HG02981 (cell line): Measurements from ENCODE around the gene TSPAN31.
"Not testable (repeated sequence)": the region's sequence is repeated elsewhere in the genome, so short reads cannot be mapped to it uniquely, and the experiment has no call there.

Source experiments
- ATAC-seq: cut with Tn5 transposase; IDR thresholded peaks from one replicate; pipeline ENCODE4 v1.9.1; 2021; ENCODE audit warnings: mild to moderate bottlenecking, moderate library complexity; ENCODE audit not compliant: unreplicated experiment

Gene TSPAN31

GRCh38 chr12:57721846-57722608, 22.8 kb upstream of the TSPAN31 start:
- not testable (repeated sequence) for ATAC-seq

DNA sequence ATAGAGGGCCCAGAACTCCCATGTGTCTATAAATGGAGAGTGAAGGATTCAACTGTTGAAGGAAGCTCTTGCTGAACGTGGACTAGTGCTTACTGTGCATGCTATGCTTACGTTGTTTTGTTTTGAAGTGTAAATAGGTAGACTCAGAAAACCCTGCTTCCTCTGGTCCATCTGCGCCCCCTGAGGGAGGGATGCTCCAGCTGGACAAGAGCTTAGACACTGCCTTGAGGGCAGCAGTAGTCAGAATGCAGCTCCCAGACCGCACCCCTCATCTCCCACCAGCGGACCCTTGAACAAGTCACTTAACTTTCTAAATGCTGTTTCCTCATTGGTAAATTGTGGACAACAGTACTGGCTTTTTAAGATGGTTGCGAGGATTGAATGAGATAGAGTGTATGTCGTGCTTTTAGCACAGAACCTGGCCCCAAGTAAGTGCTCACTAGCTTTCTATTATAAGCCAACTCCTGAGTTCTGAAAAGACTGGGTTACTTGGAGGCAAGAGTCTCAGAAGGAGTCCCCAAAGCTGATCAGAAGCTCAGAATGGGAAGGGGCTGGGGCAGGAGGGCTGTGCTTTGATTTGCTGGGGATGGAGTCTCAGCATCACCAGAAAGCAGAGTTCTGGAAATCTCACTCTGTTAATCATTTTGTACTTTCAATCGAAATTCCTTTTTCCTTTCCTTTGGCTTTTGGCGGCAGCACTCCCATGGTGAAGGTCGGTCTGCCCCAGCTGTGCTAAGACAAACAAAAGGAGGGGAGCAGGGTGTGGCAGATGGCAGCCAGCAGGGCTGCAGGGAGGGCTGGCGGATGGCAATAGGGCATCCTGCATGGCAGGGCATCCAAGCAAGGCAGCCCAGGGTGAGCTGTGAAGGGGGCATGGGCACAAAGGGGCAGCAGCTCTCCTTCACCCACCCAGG, 21.9 kb upstream of the TSPAN31 start:
- ATAC-seq, result no peak

DNA sequence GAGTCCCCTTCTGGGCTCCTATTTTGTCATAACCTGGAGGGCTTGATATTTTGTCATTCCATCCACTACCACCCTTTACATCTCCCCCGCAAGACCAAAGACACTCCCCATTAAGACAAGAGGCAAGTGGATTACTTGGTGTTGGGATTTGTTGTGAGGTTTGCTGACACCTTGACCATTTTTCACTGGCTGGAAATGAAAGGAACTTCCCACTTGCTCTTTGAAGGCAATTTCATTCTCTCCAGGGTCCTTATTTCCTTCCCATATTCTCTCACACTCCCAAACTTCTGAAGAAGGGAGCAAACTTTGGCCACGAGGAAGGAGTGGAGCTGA, 21.2 kb upstream of the TSPAN31 start:
- no peak for ATAC-seq

DNA sequence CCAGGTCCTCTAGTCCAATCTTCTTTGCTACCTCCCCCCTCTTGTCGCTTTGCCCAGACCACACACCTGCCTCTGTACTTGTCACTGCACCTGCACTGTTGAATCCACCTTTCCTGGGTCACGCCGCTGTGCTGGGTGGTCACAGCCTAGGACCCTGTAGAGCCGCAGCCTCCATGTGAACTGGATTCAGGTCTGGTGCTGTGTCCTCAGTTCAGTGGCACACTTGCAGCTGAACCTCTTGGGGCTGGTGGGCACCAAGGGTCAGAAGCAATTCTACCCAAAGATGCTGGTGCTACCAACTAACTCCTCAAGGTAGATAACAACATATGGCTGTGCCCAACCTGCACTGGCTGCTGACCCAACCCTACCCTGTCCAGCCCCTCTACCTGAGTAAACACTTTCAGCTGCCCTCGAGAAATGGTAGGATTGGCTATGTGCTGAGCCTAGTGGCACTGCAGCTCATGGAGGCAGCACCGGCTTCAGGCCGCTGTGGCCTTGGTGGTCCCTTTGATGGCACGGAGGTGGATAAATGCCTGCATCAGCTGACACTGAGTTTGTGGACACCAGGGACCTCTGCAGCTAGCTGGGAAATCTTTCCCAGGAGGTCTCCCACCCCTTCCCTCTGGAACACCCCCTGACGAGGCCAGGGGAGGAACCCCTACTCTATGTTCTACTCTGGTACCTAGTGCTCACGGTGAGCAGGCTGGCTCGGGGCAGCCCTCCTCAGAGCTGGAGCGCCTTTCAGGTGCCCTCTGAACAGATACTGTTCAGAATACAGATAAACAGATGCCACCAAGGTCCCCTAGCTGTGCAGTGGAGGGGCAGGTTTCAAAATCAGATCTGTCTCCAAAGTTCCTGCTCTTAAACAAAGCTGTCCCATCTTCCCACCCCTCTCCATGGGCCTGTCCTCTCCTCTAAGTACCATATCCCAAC, 20.6 kb upstream of the TSPAN31 start:
- no peak for ATAC-seq

GRCh38 chr12:57724936-57725740, 19.7 kb upstream of the TSPAN31 start:
- ATAC-seq, result no peak

DNA sequence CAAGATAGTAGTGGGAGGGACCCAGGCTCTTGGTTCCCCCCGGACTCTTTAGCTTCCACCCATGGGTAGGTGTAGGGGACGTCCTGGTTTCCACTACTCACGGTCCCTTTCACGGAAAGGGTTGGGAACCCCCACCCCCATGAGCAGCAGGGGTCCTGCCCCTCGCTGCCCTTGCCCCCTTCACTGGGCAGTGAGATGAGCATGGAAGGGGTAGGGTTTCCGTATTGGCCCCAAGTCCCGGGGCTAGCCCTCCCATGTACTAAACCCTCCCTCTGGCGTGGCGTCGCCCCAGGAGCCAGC, 19.0 kb upstream of the TSPAN31 start:
- ATAC-seq, result no peak

- ATAC-seq, result peak; percentile 46
These were observed 18.5 kb upstream of the TSPAN31 start for GRCh38 chr12:57726151-57726883.

- ATAC-seq, result no peak
These were observed 17.7 kb upstream of the TSPAN31 start for GRCh38 chr12:57726884-57727757.

GRCh38 chr12:57727758-57728395, 17.0 kb upstream of the TSPAN31 start:
- ATAC-seq, result no peak

DNA sequence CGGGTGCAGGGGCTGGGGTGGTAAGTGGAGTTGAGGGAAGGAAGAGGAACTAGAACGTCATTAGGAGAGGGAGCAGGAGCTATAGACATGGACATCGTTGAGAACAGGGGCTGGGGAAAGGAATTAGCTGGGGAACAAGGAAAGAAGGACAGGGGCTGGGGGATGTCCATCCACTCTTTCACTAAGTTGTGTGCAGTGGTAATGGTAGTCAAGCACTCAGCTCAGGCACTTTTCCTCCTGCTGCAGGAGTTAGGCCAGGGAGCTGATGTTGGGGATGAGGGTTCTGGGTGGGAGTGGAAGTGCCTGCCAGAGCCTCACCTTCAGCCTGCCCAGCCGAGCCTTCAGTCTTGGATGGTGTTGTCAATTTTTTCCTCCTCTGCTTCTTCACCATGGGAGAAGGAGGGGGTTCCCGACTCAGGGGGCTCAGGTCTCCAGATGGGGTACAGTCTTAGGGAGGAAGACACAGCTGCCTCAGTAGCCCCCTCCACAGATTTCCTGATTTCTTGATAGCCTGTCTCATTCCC, 15.5 kb upstream of the TSPAN31 start:
- ATAC-seq, result no peak

- ATAC-seq, result no peak
These were observed 14.3 kb upstream of the TSPAN31 start for GRCh38 chr12:57730336-57731067.

DNA sequence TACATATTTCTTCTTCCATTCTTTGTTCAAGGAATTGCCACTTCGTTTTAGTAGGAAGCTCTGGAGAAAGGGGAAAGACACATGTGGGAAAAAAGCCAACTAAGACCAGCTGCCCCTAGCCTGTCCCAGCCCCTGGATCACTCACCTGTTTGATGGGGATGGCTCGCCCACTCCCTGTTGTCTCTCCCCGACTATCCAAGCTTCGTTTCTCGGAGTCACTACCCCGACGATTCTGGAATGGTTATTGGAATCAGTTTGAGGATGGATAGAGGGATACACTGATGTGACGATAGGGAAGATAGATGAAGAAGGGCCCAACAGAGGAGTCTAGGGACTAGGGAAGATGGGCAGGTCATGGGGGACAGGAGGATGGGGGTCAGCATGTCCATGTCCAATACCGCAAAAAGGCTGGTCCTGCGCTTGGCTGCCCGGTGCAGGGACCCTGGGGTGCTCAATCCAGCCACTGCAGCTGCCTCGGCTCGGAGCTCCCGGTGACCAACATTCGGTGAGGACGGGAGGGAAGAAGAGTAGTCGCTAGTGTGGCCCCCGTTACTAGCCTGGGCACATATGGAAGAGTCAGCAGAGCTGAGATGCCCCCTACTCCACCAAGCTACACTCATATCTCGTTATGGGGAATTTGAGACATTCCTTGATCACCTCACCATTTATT, 13.3 kb upstream of the TSPAN31 start:
- no peak for ATAC-seq

GRCh38 chr12:57732270-57732669, 12.6 kb upstream of the TSPAN31 start:
- no peak for ATAC-seq

DNA sequence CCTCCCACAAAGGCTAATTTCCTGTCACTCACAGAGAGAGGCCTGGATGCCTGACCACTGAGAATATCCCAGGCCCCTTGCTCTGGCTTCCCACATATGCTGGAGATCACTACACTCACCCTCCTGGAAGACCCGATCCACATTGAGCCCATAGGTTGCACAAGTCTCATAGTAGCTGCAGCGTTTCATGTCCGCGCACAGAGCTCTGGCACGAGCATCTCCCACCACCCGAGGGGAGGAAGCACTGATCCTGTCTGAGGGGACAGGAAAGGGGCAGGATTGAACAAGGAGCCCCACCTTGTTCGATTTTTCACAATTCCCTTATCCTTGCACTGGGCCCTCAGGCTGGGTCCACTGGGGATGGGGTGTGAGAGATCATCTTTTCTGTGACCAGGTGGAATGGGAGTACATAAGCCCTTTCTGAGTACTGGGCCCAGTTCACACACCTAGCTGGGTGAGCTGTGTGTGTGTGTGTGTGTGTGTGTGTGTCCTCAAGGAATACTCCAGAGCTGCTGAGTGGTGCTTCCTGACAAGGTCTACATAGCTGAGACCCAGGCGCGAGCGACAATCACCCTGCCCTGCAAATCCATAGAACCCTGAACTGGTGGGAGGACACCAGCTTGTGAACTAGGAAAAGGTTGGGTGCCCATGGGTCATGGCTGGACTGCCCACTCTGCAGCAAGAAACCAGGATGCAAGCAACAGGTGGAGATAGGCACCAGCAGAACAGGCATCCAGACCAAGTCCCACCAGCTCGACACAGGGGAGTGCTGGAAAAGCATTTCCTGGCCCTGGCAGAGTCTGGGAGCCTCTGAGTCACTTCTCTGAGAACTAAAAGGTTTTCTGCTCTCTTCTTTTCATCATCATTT, 11.9 kb upstream of the TSPAN31 start:
- no peak for ATAC-seq

- ATAC-seq, result no peak
These were observed 10.9 kb upstream of the TSPAN31 start for GRCh38 chr12:57733928-57734327.

DNA sequence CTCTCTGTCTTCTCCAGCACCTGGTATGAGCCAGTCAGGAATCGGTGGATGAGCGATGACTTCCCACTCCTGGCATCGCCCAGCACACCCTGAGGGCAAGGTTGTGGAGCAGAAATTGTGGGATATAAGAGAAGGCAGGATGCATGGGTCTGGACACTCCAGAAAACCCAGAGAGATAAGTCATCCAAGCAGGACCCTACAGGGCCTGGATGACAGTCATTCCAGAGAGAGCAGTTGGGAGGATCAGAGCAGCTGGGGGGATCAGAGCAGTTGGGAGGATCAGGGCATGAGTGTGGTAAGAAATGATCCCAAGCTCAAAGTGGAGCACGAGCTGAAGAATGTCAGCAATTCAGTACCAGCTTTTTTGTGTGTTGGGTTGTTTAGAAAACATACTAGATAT, 10.2 kb upstream of the TSPAN31 start:
- no peak for ATAC-seq
